Spinal cord (tissue), 10 donors: ENCODE data around the gene ZFYVE28. TPM values are rescaled to one million over a fixed set of nuclear protein-coding genes. Genes with fewer than 3 reads are reported as not detected.

Source experiments
- DNase-seq, 6 donors: peaks; one replicate each; pipeline versions ENCODE4 v3.0.0 to v3.0.0-alpha.2; 2013 to 2015; ENCODE audit warnings: low spot score in 6 of 6, low read depth in 4 of 6
- H3K27ac ChIP-seq: one replicate; pipeline ENCODE4 v1.5.1; 2013; ENCODE audit warnings: low read depth, low read length, control low read depth
- H3K27me3 ChIP-seq: one replicate; pipeline ENCODE4 v1.6.1; 2013; ENCODE audit warnings: low read length; ENCODE audit not compliant: control insufficient read depth, insufficient read depth
- H3K36me3 ChIP-seq: one replicate; pipeline ENCODE4 v1.6.1; 2013; ENCODE audit warnings: low read length; ENCODE audit not compliant: control insufficient read depth, insufficient read depth
- H3K4me1 ChIP-seq: one replicate; pipeline ENCODE4 v1.6.1; 2013; ENCODE audit warnings: low read length; ENCODE audit not compliant: control insufficient read depth, insufficient read depth
- H3K4me3 ChIP-seq: one replicate; pipeline ENCODE4 v1.5.1; 2013; ENCODE audit warnings: low read depth, low read length, control low read depth
- H3K9me3 ChIP-seq: one replicate; pipeline ENCODE4 v1.6.1; 2013; ENCODE audit warnings: low read length; ENCODE audit not compliant: control insufficient read depth, insufficient read depth
- WGBS: methylation state at CpG from one replicate; pipeline ENCODE4 v1.1.5; 2013; ENCODE audit warnings: missing lambda C conversion rate; ENCODE audit not compliant: insufficient coverage; 5-methylcytosine and 5-hydroxymethylcytosine counted together
- polyA plus RNA-seq, 2 donors: library from polyadenylated mRNA; unstranded; fragments of 120-200 nt; gene quantifications; one replicate each; pipeline ENCODE4 v1.2.1, GENCODE V29; 2013; ENCODE audit not compliant: insufficient read length in 2 of 2
- total RNA-seq, 2 donors: library from RNA; depleted of rRNA in 1 of 2; stranded (reverse); fragments of 120-200 nt in 1 of 2; fragments of >200 nt in 1 of 2; gene quantifications; one replicate each; pipeline versions ENCODE4 v1.2.3 to v1.2.4, GENCODE V29; 2013 to 2014
- donor health status: healthy.

Gene ZFYVE28
- total and polyA plus RNA-seq, 4 donors = 7.9 to 13.9 (median 9.8) TPM

DNA sequence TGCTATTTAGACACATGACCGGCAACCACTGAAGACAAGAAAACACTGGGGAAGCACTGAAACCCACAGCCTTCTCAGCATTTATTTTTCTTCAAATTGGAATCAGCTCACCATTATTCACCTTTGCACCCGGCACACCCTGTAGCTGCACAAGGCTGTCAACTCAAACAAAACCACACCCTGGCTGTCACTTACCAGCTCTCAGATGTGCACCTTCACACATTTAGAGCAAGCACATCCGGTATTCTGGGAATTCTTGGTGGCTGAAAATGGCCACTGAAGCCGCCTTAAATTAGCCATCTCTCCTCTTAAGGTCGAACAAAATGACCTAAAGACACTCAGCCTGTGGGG is 5.9 kb downstream of the ZFYVE28 start:
- peak overlapping the region; percentile 47 for H3K27ac ChIP-seq
- H3K4me3 ChIP-seq = no peak overlapping the region
- H3K4me1 ChIP-seq = peaks cover 49% of the 10 kb centered on the region
- DNase-seq = no peak
- no peaks in the 10 kb centered on the region for H3K9me3 ChIP-seq
- H3K27me3 ChIP-seq = peaks cover 45% of the 10 kb centered on the region
- no peaks in the 10 kb centered on the region for H3K36me3 ChIP-seq
- 68% methylated on average over 5 of the region's 5 CpGs for WGBS

DNA sequence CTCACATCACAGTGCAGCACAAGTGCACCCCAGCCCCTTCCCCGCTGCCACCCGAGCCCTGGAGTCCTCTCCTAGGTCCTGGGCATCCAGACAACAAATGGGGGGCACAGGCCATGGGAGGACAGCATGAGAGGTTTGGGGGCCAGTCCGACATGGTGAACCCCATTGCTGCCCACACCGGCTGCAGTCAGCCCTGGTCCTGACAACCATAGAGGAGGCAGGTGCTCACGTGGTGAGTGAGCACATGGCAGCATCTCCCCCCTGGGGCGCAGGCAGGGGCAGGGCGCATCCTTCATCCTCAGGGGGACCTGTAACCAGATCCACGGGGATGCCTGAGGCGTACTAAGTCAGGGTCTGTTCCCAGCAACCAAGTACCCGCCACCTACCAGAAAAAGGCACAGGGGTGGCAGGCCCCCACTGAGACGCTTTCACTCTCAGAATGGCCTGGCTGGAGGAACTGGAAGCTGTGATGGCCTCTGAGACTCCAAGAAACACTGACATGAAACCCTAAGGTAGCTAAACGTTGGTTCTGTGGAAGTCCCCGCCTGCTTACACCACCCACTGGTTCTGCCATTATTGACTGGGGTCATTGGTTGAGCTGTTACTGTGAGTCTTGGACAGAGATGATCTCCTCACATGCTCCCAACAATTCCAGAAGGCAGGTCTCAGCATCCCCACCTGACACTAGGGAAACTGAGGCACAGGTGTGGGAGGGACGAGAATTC is 6.5 kb downstream of the ZFYVE28 start:
- DNase-seq = no peak
- H3K36me3 ChIP-seq = no peaks in the 10 kb centered on the region
- H3K4me1 ChIP-seq = peaks cover 46% of the 10 kb centered on the region
- H3K27me3 ChIP-seq = peaks cover 43% of the 10 kb centered on the region
- 84% methylated on average over 13 of the region's 14 CpGs for WGBS
- no peak overlapping the region for H3K27ac ChIP-seq
- H3K4me3 ChIP-seq = no peak overlapping the region
- no peaks in the 10 kb centered on the region for H3K9me3 ChIP-seq

DNA sequence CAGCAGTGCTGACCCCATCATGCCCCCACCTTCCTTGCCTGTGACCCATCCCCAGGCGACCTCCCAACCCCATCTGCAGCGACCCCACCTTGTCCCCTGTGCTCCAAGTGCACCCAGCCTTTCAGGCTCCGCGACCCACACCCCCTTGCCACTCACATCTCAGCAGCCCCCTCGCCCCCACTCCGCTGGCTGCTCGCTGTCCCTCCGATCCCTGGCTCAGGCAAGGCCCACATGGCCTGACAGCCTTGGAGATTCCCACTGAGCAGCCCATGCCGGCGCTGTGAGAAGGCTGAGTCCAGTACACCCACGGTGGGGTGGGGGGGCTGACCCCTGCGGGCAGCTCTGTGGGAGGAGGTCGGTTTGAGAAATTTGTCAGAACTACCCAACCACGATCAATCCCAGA is 9.1 kb downstream of the ZFYVE28 start:
- H3K4me3 ChIP-seq = no peak overlapping the region
- no peaks in the 10 kb centered on the region for H3K36me3 ChIP-seq
- WGBS = 85% methylated on average over 8 of the region's 14 CpGs
- no peaks in the 10 kb centered on the region for H3K9me3 ChIP-seq
- peaks cover 34% of the 10 kb centered on the region for H3K4me1 ChIP-seq
- DNase-seq = no peak
- H3K27me3 ChIP-seq = peaks cover 20% of the 10 kb centered on the region
- H3K27ac ChIP-seq = no peak overlapping the region

DNA sequence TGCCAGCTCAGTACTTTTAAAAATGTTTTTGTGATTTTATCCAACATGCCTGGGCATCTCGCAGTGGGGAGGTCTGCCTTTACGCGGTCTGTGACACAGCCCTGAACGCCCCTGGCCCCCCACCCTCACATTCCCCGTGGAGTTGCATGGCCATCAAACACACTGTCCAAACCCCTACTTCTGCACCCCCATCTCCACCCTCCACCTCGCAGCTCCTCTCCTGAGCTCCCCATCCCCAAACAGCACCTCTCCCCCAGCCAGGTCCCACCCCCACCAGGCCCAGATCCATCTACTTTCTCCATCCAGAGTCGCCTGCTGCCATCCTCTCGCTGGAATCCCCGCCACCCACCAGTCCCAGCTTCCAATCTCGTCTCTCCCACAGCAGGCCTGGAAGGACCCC is 9.5 kb downstream of the ZFYVE28 start:
- H3K27ac ChIP-seq = no peak overlapping the region
- H3K4me3 ChIP-seq = no peak overlapping the region
- H3K36me3 ChIP-seq = no peaks in the 10 kb centered on the region
- WGBS = 90% methylated on average over 10 of the region's 10 CpGs
- H3K27me3 ChIP-seq = peaks cover 16% of the 10 kb centered on the region
- no peaks in the 10 kb centered on the region for H3K9me3 ChIP-seq
- DNase-seq = no peak
- H3K4me1 ChIP-seq = peaks cover 33% of the 10 kb centered on the region

DNA sequence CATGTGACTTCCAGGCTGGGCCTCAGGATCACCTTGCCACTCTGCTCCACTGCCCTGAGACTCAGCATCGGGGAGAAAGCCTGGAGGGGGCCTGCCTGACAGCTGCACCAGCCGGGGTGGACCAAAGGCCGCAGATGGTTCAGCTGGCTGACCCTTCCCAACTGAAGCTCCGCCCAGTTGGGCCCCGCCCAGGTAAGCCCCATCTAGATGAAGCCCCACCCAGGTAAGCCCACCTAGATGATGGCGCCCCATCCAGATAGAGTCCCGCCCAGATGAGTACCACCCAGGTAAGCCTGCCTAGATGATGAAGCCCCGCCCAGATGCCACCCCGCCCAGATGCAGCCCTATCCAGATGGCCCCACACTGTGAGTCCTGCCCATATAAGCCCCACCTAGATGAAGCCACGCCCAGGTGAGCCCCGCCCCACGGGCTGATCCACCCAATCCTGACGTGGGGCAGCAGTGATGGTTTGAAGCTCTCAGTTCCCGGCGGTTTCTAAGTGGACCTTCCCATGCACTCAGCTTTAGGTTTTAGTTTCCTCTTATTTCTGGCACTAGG is 10.0 kb downstream of the ZFYVE28 start:
- Histone ChIP-seq H3K4me3 (no peak overlapping the region), H3K4me1 (peaks cover 29% of the 10 kb centered on the region), H3K36me3 (no peaks in the 10 kb centered on the region), H3K27me3 (peaks cover 12% of the 10 kb centered on the region), H3K9me3 (no peaks in the 10 kb centered on the region), H3K27ac (no peak overlapping the region)
- WGBS = 77% methylated on average over 10 of the region's 15 CpGs
- DNase-seq = no peak

DNA sequence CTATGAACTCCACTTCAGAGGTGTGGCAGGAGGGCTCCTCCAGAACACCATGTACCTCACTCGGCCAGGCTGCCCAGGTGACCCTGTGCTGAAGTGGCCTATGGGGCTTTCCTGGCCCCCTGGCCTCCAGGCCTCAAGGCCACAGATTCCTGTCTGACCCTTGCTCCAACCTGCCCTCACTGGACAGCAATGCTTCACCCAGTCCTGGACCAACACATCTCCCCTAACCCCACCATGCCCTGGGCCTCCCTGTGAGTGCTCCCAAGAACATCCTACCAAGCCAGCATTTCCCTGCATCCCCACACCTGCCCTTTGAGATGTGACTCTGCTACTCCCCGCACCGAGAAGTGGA is 10.5 kb downstream of the ZFYVE28 start:
- Histone ChIP-seq H3K36me3 (no peaks in the 10 kb centered on the region), H3K4me1 (peaks cover 29% of the 10 kb centered on the region), H3K27me3 (peaks cover 9% of the 10 kb centered on the region), H3K9me3 (no peaks in the 10 kb centered on the region), H3K27ac (no peak overlapping the region), H3K4me3 (no peak overlapping the region)
- DNase-seq = no peak
- WGBS = 93% methylated on average over 3 of the region's 3 CpGs

DNA sequence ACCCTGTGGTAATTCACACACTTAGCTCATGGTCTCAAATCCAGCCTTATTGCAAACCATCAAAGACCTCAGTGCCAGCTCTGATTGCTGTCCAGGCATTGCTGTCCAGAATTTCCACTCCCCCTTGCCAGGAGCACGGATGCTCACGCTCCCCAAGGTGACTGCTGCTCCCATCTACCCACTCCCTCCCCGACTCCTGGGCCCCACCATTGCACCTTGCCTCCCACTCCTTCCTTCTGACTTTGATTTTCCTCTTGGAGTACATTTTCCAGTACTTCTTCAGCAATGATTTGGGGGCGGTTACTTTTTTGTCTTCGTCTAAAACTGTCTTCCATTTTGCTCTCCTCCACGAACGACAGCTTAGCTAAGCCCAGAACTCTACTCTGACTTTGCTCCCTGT is 11.5 kb downstream of the ZFYVE28 start:
- Histone ChIP-seq H3K4me1 (peaks cover 29% of the 10 kb centered on the region), H3K36me3 (no peaks in the 10 kb centered on the region), H3K27me3 (peaks cover 2% of the 10 kb centered on the region), H3K4me3 (no peak overlapping the region), H3K9me3 (no peaks in the 10 kb centered on the region), H3K27ac (no peak overlapping the region)
- no peak for DNase-seq
- 70% methylated on average over 7 of the region's 7 CpGs for WGBS

DNA sequence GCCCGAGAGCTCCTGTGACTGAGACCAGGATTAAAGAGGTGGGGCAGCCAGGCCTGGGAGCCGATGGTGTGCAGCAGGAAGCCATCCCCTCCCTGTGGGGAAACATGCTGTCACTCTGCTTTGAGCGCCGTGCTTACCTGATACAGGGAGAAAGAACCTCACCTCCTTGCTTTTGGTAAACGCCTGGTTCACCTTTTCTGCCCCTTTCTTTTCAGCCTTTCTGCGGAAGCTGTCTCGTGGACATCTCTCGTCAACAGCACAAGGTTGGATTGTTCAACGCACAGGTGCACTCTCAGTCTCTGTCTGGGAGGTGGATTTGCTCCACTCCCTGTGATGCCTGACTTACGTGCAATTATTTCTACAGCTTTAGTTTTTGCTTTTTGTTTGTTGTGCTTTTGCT is 12.0 kb downstream of the ZFYVE28 start:
- Histone ChIP-seq H3K27me3 (peaks cover 5% of the 10 kb centered on the region), H3K4me3 (no peak overlapping the region), H3K4me1 (peaks cover 29% of the 10 kb centered on the region), H3K9me3 (no peaks in the 10 kb centered on the region), H3K27ac (no peak overlapping the region), H3K36me3 (no peaks in the 10 kb centered on the region)
- DNase-seq = no peak
- 66% methylated on average over 10 of the region's 10 CpGs for WGBS

DNA sequence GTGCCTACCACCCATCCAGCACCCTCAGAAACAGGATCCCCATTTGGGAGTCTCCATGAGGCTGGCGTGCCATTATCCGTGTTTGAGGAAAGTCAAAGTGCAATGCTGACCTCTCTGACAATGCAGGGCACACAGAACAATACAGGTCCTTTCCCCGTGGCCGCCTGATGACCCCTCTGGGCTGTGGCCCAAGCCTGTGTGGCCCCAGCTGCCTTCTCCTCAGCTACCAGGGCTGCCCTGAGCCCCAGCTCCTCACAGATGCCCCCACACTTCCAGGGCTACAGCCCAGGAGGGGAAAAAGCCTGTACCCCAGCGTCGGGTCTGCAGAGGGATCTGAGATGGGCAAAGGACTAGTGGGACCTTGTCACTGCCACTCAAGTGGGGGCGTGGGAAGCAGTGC is 15.5 kb downstream of the ZFYVE28 start:
- no peak for DNase-seq
- H3K4me3 ChIP-seq = no peak overlapping the region
- H3K27ac ChIP-seq = no peak overlapping the region
- no peaks in the 10 kb centered on the region for H3K9me3 ChIP-seq
- H3K36me3 ChIP-seq = no peaks in the 10 kb centered on the region
- 48% methylated on average over 7 of the region's 7 CpGs for WGBS
- H3K4me1 ChIP-seq = peaks cover 27% of the 10 kb centered on the region
- peaks cover 9% of the 10 kb centered on the region for H3K27me3 ChIP-seq
